IMR-90 (cell line): ENCODE data around the gene HOXD13. TPM values are rescaled to one million over a fixed set of nuclear protein-coding genes. Genes with fewer than 3 reads are reported as not detected.

Experiments used
- CEBPB ChIP-seq: IDR thresholded peaks from 2 replicates; pipeline ENCODE4 v1.6.1; 2012; ENCODE audit warnings: low read depth, low read length, improper control_type of control experiment
- FOS ChIP-seq: fragments of 150-350 bp; IDR thresholded peaks from 2 replicates; pipeline ENCODE4 v1.6.1; 2016; ENCODE audit warnings: low read depth, low read length
- MAZ ChIP-seq: IDR thresholded peaks from 2 replicates; pipeline ENCODE4 v1.6.1; 2012; ENCODE audit warnings: low read depth, mild to moderate bottlenecking, low read length, improper control_type of control experiment, moderate library complexity, borderline replicate concordance
- NFE2L2 ChIP-seq: fragments of 150-350 bp; IDR thresholded peaks from 2 replicates; pipeline ENCODE4 v1.6.1; 2016; ENCODE audit warnings: low read depth, mild to moderate bottlenecking, low read length
- RAD21 ChIP-seq: IDR thresholded peaks from 2 replicates; pipeline ENCODE4 v1.6.1; 2012; ENCODE audit warnings: low read length, improper control_type of control experiment
- RCOR1 ChIP-seq: IDR thresholded peaks from 2 replicates; pipeline ENCODE4 v1.6.1; 2012; ENCODE audit warnings: mild to moderate bottlenecking, low read length, improper control_type of control experiment; ENCODE audit not compliant: insufficient replicate concordance
- RFX5 ChIP-seq: IDR thresholded peaks from 2 replicates; pipeline ENCODE4 v1.8.0; 2012; ENCODE audit warnings: low read depth, mild to moderate bottlenecking, low read length, moderate library complexity
- polyA plus RNA-seq, 3 experiments: library from polyadenylated mRNA; depleted of rRNA; stranded (reverse); fragments of >200 nt; gene quantifications; 2 replicates each; pipeline ENCODE4 v1.2.3, GENCODE V29; 2012; ENCODE audit warnings: low replicate concordance in 1 of 3
- total RNA-seq: library from RNA; depleted of rRNA; stranded (reverse); fragments of >200 nt; gene quantifications from 2 replicates; pipeline ENCODE4 v1.2.3, GENCODE V29; 2012

Gene HOXD13
- total and polyA plus RNA-seq, 2 of the 4 experiments (the other 2 are of a cell fraction), result not detected

GRCh38 chr2:176063958-176064357, 28.6 kb upstream of the HOXD13 start (continued):
- TF ChIP-seq MAZ, result no peak
- TF ChIP-seq RAD21, result no peak
- no peak for TF ChIP-seq RFX5
- no peak for TF ChIP-seq CEBPB
- no peak for TF ChIP-seq RCOR1
- TF ChIP-seq FOS, result no peak
- TF ChIP-seq NFE2L2, result no peak
